Effector CD8-positive, alpha-beta T cell (primary cell): ENCODE results near the gene MSI2.

Experiments used
- DNase-seq: peaks from one replicate; lab custom pipeline; 2025; lab: John Stamatoyannopoulos, UW

MSI2 gene

GRCh38 chr17:57524839-57525568, 268.7 kb downstream of the MSI2 start:
- DNase-seq, result no peak

GRCh38 chr17:57527221-57528057, 271.1 kb downstream of the MSI2 start:
- no peak for DNase-seq

- DNase-seq, result no peak
Measured at GRCh38 chr17:57528058-57528451, 271.7 kb downstream of the MSI2 start.

- DNase-seq, result no peak
Measured at GRCh38 chr17:57530026-57530425, 273.7 kb downstream of the MSI2 start.

GRCh38 chr17:57530508-57530907, 274.2 kb downstream of the MSI2 start:
- no peak for DNase-seq

GRCh38 chr17:57531078-57531477, 274.8 kb downstream of the MSI2 start:
- DNase-seq, result no peak

GRCh38 chr17:57531648-57532504, 275.6 kb downstream of the MSI2 start:
- no peak for DNase-seq

- no peak for DNase-seq
Measured at GRCh38 chr17:57532556-57532955, 276.2 kb downstream of the MSI2 start.

GRCh38 chr17:57532966-57533365, 276.6 kb downstream of the MSI2 start:
- DNase-seq, result no peak

- no peak for DNase-seq
Measured at GRCh38 chr17:57533684-57534305, 277.5 kb downstream of the MSI2 start.

GRCh38 chr17:57534863-57535248, 278.5 kb downstream of the MSI2 start:
- DNase-seq, result no peak

- no peak for DNase-seq
Measured at GRCh38 chr17:57535249-57535966, 279.1 kb downstream of the MSI2 start.

- DNase-seq, result no peak
Measured at GRCh38 chr17:57536289-57536688, 280.0 kb downstream of the MSI2 start.

- no peak for DNase-seq
Measured at GRCh38 chr17:57536789-57537523, 280.6 kb downstream of the MSI2 start.

- DNase-seq, result no peak
Measured at GRCh38 chr17:57537524-57538410, 281.4 kb downstream of the MSI2 start.

GRCh38 chr17:57538736-57539456, 282.6 kb downstream of the MSI2 start:
- no peak for DNase-seq

- DNase-seq, result no peak
Measured at GRCh38 chr17:57539529-57540301, 283.4 kb downstream of the MSI2 start.

- no peak for DNase-seq
Measured at GRCh38 chr17:57540596-57540995, 284.3 kb downstream of the MSI2 start.
